GM13976 (cell line): ENCODE results near the gene POTEB.
"Not testable (repeated sequence)": the region's sequence is repeated elsewhere in the genome, so short reads cannot be mapped to it uniquely, and the experiment has no call there.

ENCODE experiments used
- DNase-seq: peaks from one replicate; pipeline ENCODE4 v3.0.0; 2012; ENCODE audit warnings: low spot score
- in situ Hi-C: fragments of 300-500 bp; cut with MboI; formaldehyde crosslinking; loops from one replicate; pipeline ENCODE4 v1.12.0; 2022; ENCODE audit warnings: low sequenced_read_pairs, mixed read lengths, inconsistent platforms; ENCODE audit not compliant: unreplicated experiment

The POTEB gene

GRCh38 chr15:21877635-21878034 lies at the start of gene POTEB:
TSS of gene POTEB (minus strand) at chr15:21877735. CDS start at chr15:21877246, 489 bp downstream.
- DNase-seq, in situ Hi-C loops: not testable (repeated sequence)

- in situ Hi-C loops: not testable (repeated sequence)
These were observed 13.4 kb upstream of the POTEB start for GRCh38 chr15:21890955-21891354.

GRCh38 chr15:21889542-21889941 lies 12.0 kb upstream of the POTEB start:
- in situ Hi-C loops, DNase-seq: not testable (repeated sequence)

More at GRCh38 chr15:21890955-21891354, 13.4 kb upstream of the POTEB start:
- DNase-seq: not testable (repeated sequence)

GRCh38 chr15:21838831-21839230 lies 38.7 kb downstream of the POTEB start:
- DNase-seq, in situ Hi-C loops: not testable (repeated sequence)
